T-helper 22 cell (primary cell): Measurements from ENCODE around the gene CWC25.
"Not testable (repeated sequence)": the region's sequence is repeated elsewhere in the genome, so short reads cannot be mapped to it uniquely, and the experiment has no call there.

Experiments used
- DNase-seq: peaks from one replicate; pipeline ENCODE4 v3.0.0-alpha.2; 2020; ENCODE audit warnings: low read depth

The CWC25 gene

GRCh38 chr17:38852771-38853291, 27.7 kb upstream of the CWC25 start:
- DNase-seq, result peak; percentile 47

DNA sequence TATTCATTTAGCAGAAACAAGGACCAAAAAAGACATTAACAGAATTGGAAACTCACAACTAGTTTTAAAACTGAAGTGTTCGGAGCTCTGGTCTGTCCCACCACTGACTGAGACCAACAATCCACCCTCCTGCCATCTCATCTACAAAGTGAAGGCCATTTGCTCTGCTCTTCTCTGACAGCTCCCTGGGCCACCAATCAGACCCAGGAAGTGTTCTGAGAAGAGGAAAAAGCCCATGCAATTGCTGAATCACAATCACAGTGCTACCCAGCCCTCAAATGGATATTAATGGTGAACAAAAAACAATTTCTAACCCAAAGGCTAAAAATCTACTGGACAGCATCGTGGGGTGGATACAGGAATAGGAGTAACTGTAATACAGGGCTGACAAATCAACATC, 26.3 kb upstream of the CWC25 start:
- DNase-seq, result no peak

DNA sequence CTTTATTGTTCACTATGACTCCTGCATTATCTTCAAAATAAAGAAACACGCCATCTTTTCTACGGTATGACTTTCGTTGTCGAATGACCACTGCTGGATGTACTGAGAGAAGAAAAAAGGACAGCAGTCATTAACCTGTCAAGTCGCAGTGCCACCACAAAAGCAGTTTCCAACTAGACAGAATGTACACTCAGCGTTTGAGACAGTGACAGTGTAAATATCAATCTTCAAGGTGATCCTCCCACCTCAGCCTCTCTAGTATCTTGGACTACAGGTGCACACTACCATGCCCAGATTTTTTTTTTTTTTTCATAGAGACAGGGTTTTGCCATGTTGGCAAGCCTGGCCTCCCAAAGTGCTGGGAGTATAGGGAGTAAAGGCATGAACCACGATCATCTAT, 25.3 kb upstream of the CWC25 start:
- no peak for DNase-seq

- no peak for DNase-seq
Observed at GRCh38 chr17:38848939-38849605, 24.0 kb upstream of the CWC25 start.

GRCh38 chr17:38848557-38848891, 23.4 kb upstream of the CWC25 start:
- DNase-seq, result no peak

GRCh38 chr17:38844261-38844757, 19.2 kb upstream of the CWC25 start:
- DNase-seq, result no peak

DNA sequence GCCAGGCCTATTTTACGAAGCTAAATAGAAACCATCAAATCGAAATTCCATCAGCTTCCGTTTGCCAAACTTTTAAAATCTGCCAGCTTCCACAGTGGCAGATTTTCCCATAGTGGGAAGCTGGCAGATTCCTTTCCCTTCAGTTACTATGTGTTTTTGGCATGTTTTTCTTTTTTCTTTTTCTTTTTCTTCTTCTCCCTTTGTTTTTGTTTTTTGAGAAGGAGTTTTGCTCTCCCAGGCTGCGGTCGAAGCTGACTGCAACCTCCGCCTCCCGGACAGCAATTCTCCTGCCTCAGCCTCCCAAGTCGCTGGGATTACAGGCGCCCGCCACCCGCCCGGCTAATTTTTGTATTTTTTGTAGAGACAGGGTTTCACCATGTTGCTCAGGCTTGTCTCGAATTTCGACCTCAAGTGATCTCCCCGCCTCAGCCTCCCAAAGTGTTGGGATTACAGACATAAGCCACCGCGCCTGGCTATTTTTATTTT, 684 bp upstream of the CWC25 start:
- no peak for DNase-seq

GRCh38 chr17:38815576-38816193, 9.4 kb downstream of the CWC25 start:
- DNase-seq, result no peak

DNA sequence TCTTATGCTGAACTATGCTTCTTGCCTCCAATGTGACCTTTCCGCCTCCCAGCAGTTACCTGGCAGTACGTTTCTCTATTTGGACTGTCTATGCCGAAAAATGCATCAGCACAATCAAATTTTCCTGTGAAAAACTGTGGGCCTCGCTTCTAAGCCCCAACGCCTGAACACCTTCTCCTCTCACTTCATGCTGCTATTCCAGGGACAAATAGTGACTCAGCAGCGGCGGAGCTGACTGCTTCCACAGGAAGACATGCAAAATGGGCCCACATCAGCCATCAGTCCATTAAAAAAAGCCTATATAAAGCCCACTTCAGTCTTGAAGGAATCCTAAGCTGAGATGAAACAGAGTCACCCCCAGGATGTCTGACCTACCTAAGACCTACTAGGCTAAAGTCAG, 15.3 kb downstream of the CWC25 start:
- DNase-seq, result no peak

GRCh38 chr17:38800237-38800760, 24.8 kb downstream of the CWC25 start:
- DNase-seq, result no peak

DNA sequence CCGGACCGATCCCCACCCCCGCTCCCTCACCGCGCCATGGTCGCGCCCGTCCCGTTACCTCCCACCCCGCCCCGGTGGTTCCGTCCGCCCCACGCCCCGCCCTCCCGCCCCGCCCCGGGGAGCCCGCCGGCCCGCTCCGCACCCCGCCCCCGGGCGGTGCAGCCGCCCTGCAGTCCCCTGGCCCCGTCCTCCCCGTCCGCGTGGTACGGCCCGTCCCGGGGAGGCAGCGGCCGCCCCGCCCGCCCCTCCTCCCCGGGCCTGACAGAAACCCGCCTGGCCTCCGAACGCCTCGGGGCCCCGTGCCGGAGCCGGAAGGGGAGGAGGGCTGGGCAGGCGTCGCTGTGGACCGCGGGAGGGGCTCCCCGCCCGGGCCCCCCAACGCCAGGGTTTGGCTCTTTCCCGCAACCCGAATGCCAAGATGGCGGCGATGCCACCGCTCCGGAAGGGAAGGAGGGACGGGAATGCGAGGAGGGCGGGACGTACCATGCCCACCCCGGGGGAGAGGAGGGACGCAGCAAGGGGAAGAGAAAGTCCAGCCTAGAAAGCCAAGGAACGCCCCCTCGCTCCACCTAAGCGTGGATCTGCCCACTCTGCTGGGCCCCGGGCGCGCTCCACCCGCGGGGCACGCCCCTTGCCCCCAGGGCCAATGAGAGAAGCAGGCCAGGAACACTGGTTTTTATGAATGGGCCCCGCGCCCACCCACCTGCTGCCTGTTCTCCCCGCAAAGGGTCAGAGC, 25.5 kb downstream of the CWC25 start, which contains the start of gene PIP4K2B:
TSS of gene PIP4K2B (minus strand) at position 56 of the 736 bp plus-strand sequence. CDS start 132 bp downstream, outside the sequence.
- peak; percentile 79 for DNase-seq

GRCh38 chr17:38798614-38799500, 26.3 kb downstream of the CWC25 start:
- peak; percentile 39 for DNase-seq

GRCh38 chr17:38797828-38798227, 27.3 kb downstream of the CWC25 start:
- no peak for DNase-seq

GRCh38 chr17:38797158-38797490, 28.0 kb downstream of the CWC25 start:
- DNase-seq, result no peak

- DNase-seq, result no peak
Observed at GRCh38 chr17:38796451-38797157, 28.5 kb downstream of the CWC25 start.

DNA sequence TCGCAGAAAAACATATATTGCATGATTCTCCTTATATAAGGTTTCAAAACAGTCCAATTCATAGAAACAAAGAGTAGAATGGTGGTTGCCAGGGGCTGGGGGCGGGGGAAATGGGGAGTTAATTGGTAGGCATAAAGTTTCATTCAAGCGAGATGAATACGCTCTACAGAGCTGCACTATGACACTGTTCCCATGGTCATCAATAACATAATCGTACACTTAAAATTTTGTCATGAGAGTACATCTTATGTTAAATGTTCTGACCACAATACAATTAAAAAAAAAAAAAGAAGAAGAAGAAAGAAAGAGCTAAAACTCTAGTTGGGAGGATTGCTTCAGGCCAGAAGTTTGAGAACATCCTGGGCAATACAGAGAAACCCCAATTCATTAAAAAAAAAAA, 30.9 kb downstream of the CWC25 start:
- no peak for DNase-seq

DNA sequence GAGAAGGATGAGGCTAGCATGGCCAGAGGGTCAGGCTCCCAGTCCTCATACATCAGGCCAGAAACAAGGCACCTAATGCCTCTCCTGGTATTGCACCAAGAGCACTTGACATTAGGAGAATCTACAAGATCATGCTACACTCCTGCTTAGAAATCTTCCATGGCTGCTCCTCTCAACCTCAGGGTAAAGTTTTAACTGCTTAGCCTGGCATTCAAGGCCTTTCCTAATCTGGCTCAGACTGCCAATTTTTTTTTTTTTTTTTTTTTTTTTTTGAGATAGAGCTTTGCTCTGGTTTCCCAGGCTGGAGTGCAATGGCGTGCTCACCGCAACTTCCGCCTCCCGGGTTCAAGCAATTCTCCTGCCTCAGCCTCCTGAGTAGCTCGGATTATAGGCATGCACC, 34.0 kb downstream of the CWC25 start:
- no peak for DNase-seq

DNA sequence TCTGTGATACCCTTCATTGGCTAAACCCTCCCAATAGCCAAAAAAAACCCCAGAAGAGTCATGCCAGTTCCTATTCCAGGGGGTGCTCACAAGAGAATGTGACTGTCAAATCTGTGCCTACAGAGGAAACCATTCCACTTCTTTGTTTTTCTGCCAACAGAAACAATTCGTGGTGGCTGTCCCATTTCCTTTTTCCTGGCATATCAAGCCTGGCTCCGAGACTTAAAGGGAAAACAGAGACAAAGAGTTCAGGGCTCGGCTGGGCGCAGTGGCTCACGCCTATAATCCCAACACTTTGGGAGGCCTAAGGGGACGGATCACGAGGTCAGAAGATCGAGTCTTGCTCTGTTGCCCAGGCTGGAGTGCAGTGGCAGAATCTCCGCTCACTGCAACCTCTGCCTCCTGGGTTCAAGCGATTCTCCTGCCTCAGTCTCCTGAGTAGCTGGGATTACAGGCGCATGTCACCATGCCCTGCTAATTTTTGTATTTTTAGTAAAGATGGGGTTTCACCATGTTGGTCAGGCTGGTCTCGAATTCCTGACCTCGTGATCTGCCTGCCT, 34.9 kb downstream of the CWC25 start:
- not testable (repeated sequence) for DNase-seq

DNA sequence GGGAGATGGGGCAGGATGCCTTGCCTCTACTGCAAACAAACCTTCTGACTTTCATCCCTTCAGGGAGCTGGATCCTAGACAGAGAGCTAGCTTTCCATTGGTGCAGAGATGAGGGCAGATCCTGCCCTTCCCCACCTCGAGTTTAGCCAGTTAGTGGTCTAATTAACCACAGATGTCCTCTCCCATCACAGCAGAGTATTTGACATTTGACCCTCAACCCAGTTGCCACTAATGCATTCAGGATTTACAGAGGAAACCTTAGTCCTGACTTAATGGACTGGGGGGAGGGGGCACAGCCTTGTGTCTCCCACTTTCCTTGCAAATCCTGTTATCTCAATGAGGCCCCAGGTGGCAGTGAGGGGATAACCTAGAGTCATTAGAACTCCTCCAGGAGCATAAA, 35.9 kb downstream of the CWC25 start:
- no peak for DNase-seq

- not testable (repeated sequence) for DNase-seq
Observed at GRCh38 chr17:38787999-38788398, 37.1 kb downstream of the CWC25 start.

- DNase-seq, result no peak
Observed at GRCh38 chr17:38786372-38786771, 38.7 kb downstream of the CWC25 start.
